H1 (cell line): ENCODE measurements around the gene CXADR. TPM values are rescaled to one million over a fixed set of nuclear protein-coding genes. Genes with fewer than 3 reads are reported as not detected.

Experiments
- CTCF ChIA-PET: fragments of 300-600 bp; sonication (Branson Sonifier 250); formaldehyde crosslinking; loops from one replicate; lab custom pipeline; 2021; ENCODE audit not compliant: partially characterized antibody; lab: Charles Lee
- POLR2A ChIA-PET: fragments of 300-600 bp; sonication (Branson Sonifier 250); formaldehyde crosslinking; loops from one replicate; lab custom pipeline; 2021; ENCODE audit warnings: inconsistent platforms; ENCODE audit not compliant: partially characterized antibody; lab: Charles Lee
- DNase-seq, 2 experiments: peaks; one replicate each; pipeline versions ENCODE4 v3.0.0 to v3.0.0-alpha.2; 2010 to 2022; ENCODE audit warnings: low spot score in 2 of 2, low read depth in 1 of 2, mixed read lengths in 1 of 2
- FAIRE-seq: peaks from 2 replicates; lab custom pipeline; 2011; peaks lifted over from hg19 to GRCh38; lab: Jason Lieb, UNC
- H2AFZ ChIP-seq: 2 replicates; pipeline ENCODE4 v1.8.1; 2012; ENCODE audit warnings: low read length, inconsistent platforms
- H2AK5ac ChIP-seq: 2 replicates; pipeline ENCODE4 v1.6.1; 2013; ENCODE audit warnings: low read depth, low read length
- H2BK120ac ChIP-seq: replicated peaks from 2 replicates; pipeline ENCODE3; 2013; ENCODE audit warnings: low read depth, low read length, inconsistent platforms
- H2BK12ac ChIP-seq: 2 replicates; pipeline ENCODE4 v1.6.1; 2013; ENCODE audit warnings: low read depth, low read length
- H2BK15ac ChIP-seq: 2 replicates; pipeline ENCODE4 v1.6.1; 2013; ENCODE audit warnings: low read length
- H2BK20ac ChIP-seq: 2 replicates; pipeline ENCODE4 v1.6.1; 2013; ENCODE audit warnings: low read length
- H2BK5ac ChIP-seq: 2 replicates; pipeline ENCODE4 v1.6.1; 2013; ENCODE audit warnings: low read depth, low read length
- H3K14ac ChIP-seq: 2 replicates; pipeline ENCODE4 v1.6.1; 2013; ENCODE audit warnings: inconsistent platforms; ENCODE audit not compliant: insufficient read length
- H3K18ac ChIP-seq: 2 replicates; pipeline ENCODE4 v1.6.1; 2013; ENCODE audit warnings: low read length; ENCODE audit errors: extremely low read depth
- H3K23ac ChIP-seq: 2 replicates; pipeline ENCODE4 v1.6.1; 2013; ENCODE audit warnings: inconsistent platforms; ENCODE audit not compliant: insufficient read length
- H3K23me2 ChIP-seq: 2 replicates; pipeline ENCODE4 v1.6.1; 2013; ENCODE audit warnings: low read depth, low read length
- H3K27ac ChIP-seq: 2 replicates; pipeline ENCODE4 v1.6.1; 2011; ENCODE audit warnings: low read depth, low read length, inconsistent platforms
- H3K27me3 ChIP-seq, 4 experiments: replicated peaks in 1 of 4; 1 replicate in 1 of 4; 2 replicates in 3 of 4; pipeline versions ENCODE4 v1.6.1 to v1.8.1; 2011 to 2013; ENCODE audit warnings: low read length in 3 of 4, mild to moderate bottlenecking in 3 of 4, inconsistent platforms in 2 of 4, mixed read lengths in 2 of 4, moderate library complexity in 1 of 4; ENCODE audit not compliant: control insufficient read depth in 3 of 4, insufficient read depth in 3 of 4; ENCODE audit errors: extremely low read depth in 1 of 4
- H3K36me3 ChIP-seq, 4 experiments: 2 replicates each; pipeline versions ENCODE4 v1.6.1 to v1.8.1; 2011 to 2013; ENCODE audit warnings: mild to moderate bottlenecking in 4 of 4, low read length in 3 of 4, moderate library complexity in 2 of 4, control low read depth in 1 of 4, inconsistent platforms in 1 of 4; ENCODE audit not compliant: insufficient read depth in 4 of 4, control insufficient read depth in 2 of 4
- H3K4ac ChIP-seq: replicated peaks from 2 replicates; pipeline ENCODE3; 2013; ENCODE audit warnings: low read length, low read depth, mixed read lengths, inconsistent platforms; ENCODE audit not compliant: insufficient read length
- H3K4me1 ChIP-seq, 4 experiments: replicated peaks in 1 of 4; 1 replicate in 1 of 4; 2 replicates in 3 of 4; pipeline versions ENCODE4 v1.6.1 to v1.8.1; 2011 to 2013; ENCODE audit warnings: low read length in 3 of 4, inconsistent platforms in 2 of 4, mixed read lengths in 1 of 4; ENCODE audit not compliant: insufficient read depth in 4 of 4, control insufficient read depth in 3 of 4
- H3K4me2 ChIP-seq, 2 experiments: 2 replicates each; pipeline versions ENCODE4 v1.6.1 to v1.8.1; 2011 to 2013; ENCODE audit warnings: low read depth in 2 of 2, low read length in 2 of 2, control low read depth in 1 of 2, inconsistent platforms in 1 of 2, mild to moderate bottlenecking in 1 of 2; ENCODE audit not compliant: insufficient read depth in 1 of 2
- H3K4me3 ChIP-seq, 4 experiments: fragments of 200-600, 300-600 bp in 1 of 4; sonication (generic), shearing (Covaris generic), sonication (Bioruptor Twin) in 1 of 4; 2 replicates each; pipeline versions ENCODE4 v1.5.1 to v1.8.1; 2011 to 2016; ENCODE audit warnings: low read length in 4 of 4, low read depth in 3 of 4, control low read depth in 2 of 4, inconsistent platforms in 2 of 4, mild to moderate bottlenecking in 2 of 4, mixed read lengths in 1 of 4, moderate library complexity in 1 of 4; ENCODE audit not compliant: insufficient read depth in 2 of 4; ENCODE audit errors: extremely low read depth in 1 of 4
- H3K56ac ChIP-seq: replicated peaks from 2 replicates; pipeline ENCODE3; 2013; ENCODE audit warnings: low read depth, mild to moderate bottlenecking, mixed read lengths, low read length, inconsistent platforms; ENCODE audit not compliant: insufficient read length
- H3K79me1 ChIP-seq: 2 replicates; pipeline ENCODE4 v1.6.1; 2013; ENCODE audit warnings: low read depth, low read length, control low read depth
- H3K79me2 ChIP-seq, 2 experiments: 2 replicates each; pipeline versions ENCODE4 v1.6.1 to v1.8.1; 2012 to 2013; ENCODE audit warnings: low read length in 2 of 2, mild to moderate bottlenecking in 2 of 2, inconsistent platforms in 1 of 2; ENCODE audit not compliant: insufficient read depth in 2 of 2, control insufficient read depth in 1 of 2
- H3K9ac ChIP-seq, 4 experiments: replicated peaks in 1 of 4; 1 replicate in 1 of 4; 2 replicates in 3 of 4; pipeline versions ENCODE4 v1.6.1 to v1.8.1; 2011 to 2013; ENCODE audit warnings: low read depth in 3 of 4, low read length in 3 of 4, control low read depth in 2 of 4, mild to moderate bottlenecking in 2 of 4, moderate library complexity in 2 of 4, inconsistent platforms in 1 of 4; ENCODE audit errors: extremely low read depth in 1 of 4
- H3K9me3 ChIP-seq, 2 experiments: 2 replicates each; pipeline versions ENCODE4 v1.6.1 to v1.8.1; 2012 to 2013; ENCODE audit warnings: mild to moderate bottlenecking in 2 of 2, moderate library complexity in 2 of 2, control low read depth in 1 of 2, inconsistent platforms in 1 of 2, low read depth in 1 of 2, low read length in 1 of 2, mixed read lengths in 1 of 2; ENCODE audit not compliant: insufficient read depth in 2 of 2
- H4K20me1 ChIP-seq, 2 experiments: replicated peaks in 1 of 2; 2 replicates each; pipeline versions ENCODE3 to v1.8.1; 2011 to 2013; ENCODE audit warnings: inconsistent platforms in 2 of 2, low read length in 2 of 2, mild to moderate bottlenecking in 1 of 2; ENCODE audit not compliant: insufficient read depth in 2 of 2, control insufficient read depth in 1 of 2
- H4K5ac ChIP-seq: 2 replicates; pipeline ENCODE4 v1.6.1; 2013; ENCODE audit warnings: low read length, low read depth, mixed read lengths, inconsistent platforms; ENCODE audit not compliant: insufficient read length
- H4K8ac ChIP-seq: 2 replicates; pipeline ENCODE4 v1.8.0; 2013; ENCODE audit warnings: mild to moderate bottlenecking, moderate library complexity, low read length, inconsistent platforms; ENCODE audit not compliant: insufficient read depth; ENCODE audit errors: extremely low read depth
- H4K91ac ChIP-seq: replicated peaks from 2 replicates; pipeline ENCODE3; 2013; ENCODE audit warnings: low read length, mixed read lengths, inconsistent platforms; ENCODE audit not compliant: insufficient read length
- CHD1 ChIP-seq: IDR thresholded peaks from 2 replicates; pipeline ENCODE4 v1.6.1; 2012; ENCODE audit warnings: low read depth, low read length, improper control_type of control experiment
- JUND ChIP-seq: IDR thresholded peaks from 2 replicates; pipeline ENCODE4 v1.6.1; 2011; ENCODE audit warnings: mild to moderate bottlenecking, improper control_type of control experiment, low read length
- NANOG ChIP-seq: IDR thresholded peaks from 2 replicates; pipeline ENCODE4 v1.6.1; 2011; ENCODE audit warnings: low read length, low read depth, mild to moderate bottlenecking, inconsistent platforms; ENCODE audit not compliant: insufficient read depth, poor library complexity, severe bottlenecking
- POLR2AphosphoS5 ChIP-seq: IDR thresholded peaks from 2 replicates; pipeline ENCODE4 v1.6.1; 2011; ENCODE audit warnings: low read depth, low read length
- RAD21 ChIP-seq, 2 experiments: IDR thresholded peaks in 1 of 2; conservative IDR thresholded peaks in 1 of 2; 2 replicates each; pipeline ENCODE4 v1.6.1; 2011; ENCODE audit warnings: low read depth in 2 of 2, low read length in 2 of 2, improper control_type of control experiment in 1 of 2, inconsistent platforms in 1 of 2, mild to moderate bottlenecking in 1 of 2, moderate library complexity in 1 of 2
- SIRT6 ChIP-seq: IDR thresholded peaks from one replicate; pipeline ENCODE4 v1.7.1; 2012; ENCODE audit warnings: low read length, inconsistent platforms
- SUZ12 ChIP-seq: fragments of 200-600 bp; sonication (generic); IDR thresholded peaks from 2 replicates; pipeline ENCODE4 v1.6.1; 2012; ENCODE audit warnings: mild to moderate bottlenecking, inconsistent platforms, low read length, moderate library complexity, mixed read lengths
- WGBS, 2 experiments: shearing (Covaris generic) in 1 of 2; methylation state at CpG; one replicate each; pipeline versions ENCODE4 v1.1.6 to v1.1.7; 2013 to 2015; ENCODE audit warnings: low lambda C conversion rate in 2 of 2, mixed read lengths in 2 of 2, inconsistent platforms in 1 of 2, low coverage in 1 of 2, missing lambda C conversion rate in 1 of 2; ENCODE audit not compliant: insufficient replicate concordance in 2 of 2, insufficient coverage in 1 of 2, insufficient read length in 1 of 2; ENCODE audit errors: extremely low coverage in 1 of 2, missing lambda C conversion rate in 1 of 2; 5-methylcytosine and 5-hydroxymethylcytosine counted together
- polyA plus RNA-seq, 7 experiments: library from polyadenylated mRNA; depleted of rRNA in 3 of 7; stranded (reverse) in 5 of 7; unstranded in 2 of 7; fragments of >200 nt in 5 of 7; fragments of 200-250 nt in 2 of 7; gene quantifications; 1 replicate in 5 of 7; 2 replicates in 1 of 7; 4 replicates in 1 of 7; pipeline versions ENCODE4 v1.2.1 to v1.2.3, GENCODE V29; 2011 to 2013; ENCODE audit warnings: missing spikeins in 2 of 7, mixed read lengths in 2 of 7
- total RNA-seq: library from RNA; stranded (reverse); fragmentation: NEBNext Ultra II Directional; extraction: Animal tissue kit (Norgen Biotek cat#: 25700); gene quantifications from 2 replicates; pipeline ENCODE4 v1.2.1, GENCODE V29; 2021
- TF ChIP-seq, protein P1 (sequence below): IDR thresholded peaks from 2 replicates; pipeline ENCODE4 v1.6.1; 2011; ENCODE audit warnings: low read depth, mild to moderate bottlenecking, low read length; ENCODE audit not compliant: insufficient read depth
- TF ChIP-seq, protein P2 (sequence below), 3 experiments: IDR thresholded peaks; 1 replicate in 2 of 3; 2 replicates in 1 of 3; pipeline versions ENCODE4 v1.5.1 to v1.6.1; 2011; ENCODE audit warnings: low read length in 3 of 3, mild to moderate bottlenecking in 3 of 3, inconsistent platforms in 2 of 3, low read depth in 1 of 3, moderate library complexity in 1 of 3; ENCODE audit not compliant: insufficient read depth in 1 of 3; ENCODE audit errors: control extremely low read depth in 1 of 3
- TF ChIP-seq, protein P3 (sequence below): IDR thresholded peaks from 2 replicates; pipeline ENCODE4 v1.6.1; 2011; ENCODE audit warnings: low read length, improper control_type of control experiment

Gene CXADR
- total and polyA plus RNA-seq, 2 of the 8 experiments (the other 6 are each of a cell fraction or from before 2014, with no cell fraction given), result 45.6 to 145 TPM

DNA sequence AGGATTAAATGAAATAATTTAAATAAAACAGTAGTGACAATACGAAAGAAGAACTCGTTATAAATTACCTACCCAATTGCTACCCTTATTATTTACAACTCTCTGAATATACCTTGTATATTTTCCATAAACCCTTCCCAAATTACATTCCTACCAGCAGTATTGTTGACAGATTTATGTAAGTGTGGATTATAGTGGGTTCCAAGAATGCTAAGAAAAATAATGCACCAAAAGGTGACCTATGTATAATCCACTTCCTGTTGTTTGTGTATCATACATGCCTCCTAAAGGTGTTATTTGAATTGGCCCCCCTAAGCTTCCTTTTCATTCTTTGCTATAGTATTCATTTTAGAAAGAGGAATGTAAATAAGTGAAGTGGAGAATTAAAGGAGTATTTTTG lies 33.2 kb upstream of the CXADR start:
- H3K56ac ChIP-seq, result no peak overlapping the region
- WGBS, 2 experiments, result 97% methylated on average over 2 of the region's 2 CpGs; no CpG with 5 or more reads in 1 of the 2 experiments
- CTCF ChIA-PET, result no interaction called here
- no peaks in the 10 kb centered on the region for H4K20me1 ChIP-seq
- no peaks in the 10 kb centered on the region for H3K79me2 ChIP-seq
- FAIRE-seq, result no peak
- H3K36me3 ChIP-seq, result no peaks in the 10 kb centered on the region
- no peaks in the 10 kb centered on the region for H3K4me1 ChIP-seq
- no peak overlapping the region for H3K23ac ChIP-seq
- no peak overlapping the region for H3K18ac ChIP-seq
- H3K9ac ChIP-seq, result no peak overlapping the region
- H3K4me2 ChIP-seq, result no peak overlapping the region
- no peaks in the 10 kb centered on the region for H3K27me3 ChIP-seq
- no peak overlapping the region for H2AFZ ChIP-seq
- H2BK15ac ChIP-seq, result no peak overlapping the region
- no peak overlapping the region for H2BK20ac ChIP-seq
- DNase-seq, result no peak
- H4K5ac ChIP-seq, result no peak overlapping the region
- no peaks in the 10 kb centered on the region for H3K79me1 ChIP-seq
- H4K91ac ChIP-seq, result no peak overlapping the region
- no peak overlapping the region for H2BK12ac ChIP-seq
- POLR2A ChIA-PET, result no interaction called here
- H3K9me3 ChIP-seq, result no peaks in the 10 kb centered on the region
- H2BK5ac ChIP-seq, result no peak overlapping the region
- no peak overlapping the region for H3K27ac ChIP-seq
- H3K4ac ChIP-seq, result no peak overlapping the region
- no peak overlapping the region for H4K8ac ChIP-seq
- H2BK120ac ChIP-seq, result no peak overlapping the region
- H3K14ac ChIP-seq, result no peak overlapping the region
- H3K4me3 ChIP-seq, result no peak overlapping the region
- H2AK5ac ChIP-seq, result no peak overlapping the region
- H3K23me2 ChIP-seq, result no peaks in the 10 kb centered on the region
- no peak for TF ChIP-seq NANOG
- TF ChIP-seq, protein P1, sequence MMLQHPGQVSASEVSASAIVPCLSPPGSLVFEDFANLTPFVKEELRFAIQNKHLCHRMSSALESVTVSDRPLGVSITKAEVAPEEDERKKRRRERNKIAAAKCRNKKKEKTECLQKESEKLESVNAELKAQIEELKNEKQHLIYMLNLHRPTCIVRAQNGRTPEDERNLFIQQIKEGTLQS, result no peak
- TF ChIP-seq RAD21 (IDR thresholded peaks at IDR 0.05 in 1 of 2, conservative IDR thresholded peaks at IDR 0.05 in 1 of 2; ENCODE audit: low read depth in 2 of 2, low read length in 2 of 2), result no peak
- no peak for TF ChIP-seq SUZ12
- no peak for TF ChIP-seq JUND
- no peak for TF ChIP-seq SIRT6
- no peak for TF ChIP-seq CHD1
- TF ChIP-seq, protein P2, sequence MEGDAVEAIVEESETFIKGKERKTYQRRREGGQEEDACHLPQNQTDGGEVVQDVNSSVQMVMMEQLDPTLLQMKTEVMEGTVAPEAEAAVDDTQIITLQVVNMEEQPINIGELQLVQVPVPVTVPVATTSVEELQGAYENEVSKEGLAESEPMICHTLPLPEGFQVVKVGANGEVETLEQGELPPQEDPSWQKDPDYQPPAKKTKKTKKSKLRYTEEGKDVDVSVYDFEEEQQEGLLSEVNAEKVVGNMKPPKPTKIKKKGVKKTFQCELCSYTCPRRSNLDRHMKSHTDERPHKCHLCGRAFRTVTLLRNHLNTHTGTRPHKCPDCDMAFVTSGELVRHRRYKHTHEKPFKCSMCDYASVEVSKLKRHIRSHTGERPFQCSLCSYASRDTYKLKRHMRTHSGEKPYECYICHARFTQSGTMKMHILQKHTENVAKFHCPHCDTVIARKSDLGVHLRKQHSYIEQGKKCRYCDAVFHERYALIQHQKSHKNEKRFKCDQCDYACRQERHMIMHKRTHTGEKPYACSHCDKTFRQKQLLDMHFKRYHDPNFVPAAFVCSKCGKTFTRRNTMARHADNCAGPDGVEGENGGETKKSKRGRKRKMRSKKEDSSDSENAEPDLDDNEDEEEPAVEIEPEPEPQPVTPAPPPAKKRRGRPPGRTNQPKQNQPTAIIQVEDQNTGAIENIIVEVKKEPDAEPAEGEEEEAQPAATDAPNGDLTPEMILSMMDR (IDR thresholded peaks at IDR 0.05; ENCODE audit: control extremely low read depth in 1 of 3, insufficient read depth in 1 of 3, low read depth in 1 of 3, low read length in 3 of 3), result no peak
- TF ChIP-seq, protein P3, sequence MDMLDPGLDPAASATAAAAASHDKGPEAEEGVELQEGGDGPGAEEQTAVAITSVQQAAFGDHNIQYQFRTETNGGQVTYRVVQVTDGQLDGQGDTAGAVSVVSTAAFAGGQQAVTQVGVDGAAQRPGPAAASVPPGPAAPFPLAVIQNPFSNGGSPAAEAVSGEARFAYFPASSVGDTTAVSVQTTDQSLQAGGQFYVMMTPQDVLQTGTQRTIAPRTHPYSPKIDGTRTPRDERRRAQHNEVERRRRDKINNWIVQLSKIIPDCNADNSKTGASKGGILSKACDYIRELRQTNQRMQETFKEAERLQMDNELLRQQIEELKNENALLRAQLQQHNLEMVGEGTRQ, result no peak
- TF ChIP-seq POLR2AphosphoS5, result no peak
